Kidney epithelial cell (primary cell): ENCODE results near the gene TBCA. TPM values are rescaled to one million over a fixed set of nuclear protein-coding genes. Genes with fewer than 3 reads are reported as not detected.

Source experiments
- DNase-seq: peaks from one replicate; pipeline ENCODE4 v3.0.0-alpha.2; 2010; ENCODE audit warnings: low read depth
- H3K27me3 ChIP-seq: 2 replicates; pipeline ENCODE4 v1.6.0; 2011; ENCODE audit warnings: low read length; ENCODE audit not compliant: control insufficient read depth, insufficient read depth
- H3K36me3 ChIP-seq: 2 replicates; pipeline ENCODE4 v1.5.1; 2011; ENCODE audit warnings: low read length; ENCODE audit not compliant: control insufficient read depth, insufficient read depth
- H3K4me3 ChIP-seq: 2 replicates; pipeline ENCODE4 v1.5.1; 2011; ENCODE audit warnings: low read depth, mild to moderate bottlenecking, control low read depth, low read length
- CTCF ChIP-seq: IDR thresholded peaks from 2 replicates; pipeline ENCODE4 v1.5.1; 2011; ENCODE audit warnings: mild to moderate bottlenecking, moderate library complexity, low read length, control low read depth, inconsistent platforms; ENCODE audit not compliant: insufficient read depth, poor library complexity, severe bottlenecking
- total RNA-seq: library from RNA; depleted of rRNA; stranded (reverse); fragments of >200 nt; gene quantifications from 2 replicates; pipeline ENCODE4 v1.2.3, GENCODE V29; 2015

Gene TBCA
- total RNA-seq, 1 donor from 2014 or later = 233 TPM

GRCh38 chr5:77798456-77798855 is 22.3 kb upstream of the TBCA start:
- Histone ChIP-seq H3K4me3 (no peak overlapping the region), H3K36me3 (no peaks in the 10 kb centered on the region), H3K27me3 (peaks cover 2% of the 10 kb centered on the region)
- no peak for TF ChIP-seq CTCF
- no peak for DNase-seq

GRCh38 chr5:77797136-77797535 is 21.0 kb upstream of the TBCA start:
- no peak overlapping the region for H3K4me3 ChIP-seq
- H3K27me3 ChIP-seq = peaks cover 2% of the 10 kb centered on the region
- no peak for TF ChIP-seq CTCF
- no peak for DNase-seq
- no peaks in the 10 kb centered on the region for H3K36me3 ChIP-seq

GRCh38 chr5:77795846-77796245 is 19.7 kb upstream of the TBCA start:
- Histone ChIP-seq H3K27me3 (peaks cover 2% of the 10 kb centered on the region), H3K4me3 (no peak overlapping the region), H3K36me3 (no peaks in the 10 kb centered on the region)
- TF ChIP-seq CTCF = no peak
- no peak for DNase-seq

GRCh38 chr5:77795268-77795667 is 19.1 kb upstream of the TBCA start:
- no peak for DNase-seq
- peaks cover 2% of the 10 kb centered on the region for H3K27me3 ChIP-seq
- TF ChIP-seq CTCF = no peak

GRCh38 chr5:77791926-77792325 is 15.8 kb upstream of the TBCA start:
- H3K4me3 ChIP-seq = no peak overlapping the region
- no peak for TF ChIP-seq CTCF
- no peaks in the 10 kb centered on the region for H3K27me3 ChIP-seq
- DNase-seq = no peak
- no peaks in the 10 kb centered on the region for H3K36me3 ChIP-seq

More at GRCh38 chr5:77795268-77795667, 19.1 kb upstream of the TBCA start:
- H3K36me3 ChIP-seq = no peaks in the 10 kb centered on the region
- H3K4me3 ChIP-seq = no peak overlapping the region

GRCh38 chr5:77791356-77791755 is 15.2 kb upstream of the TBCA start:
- H3K36me3 ChIP-seq = no peaks in the 10 kb centered on the region
- no peak for DNase-seq
- H3K4me3 ChIP-seq = no peak overlapping the region
- H3K27me3 ChIP-seq = no peaks in the 10 kb centered on the region
- no peak for TF ChIP-seq CTCF
